ENCODE measurements around the gene PKMYT1.

Gene PKMYT1

DNA sequence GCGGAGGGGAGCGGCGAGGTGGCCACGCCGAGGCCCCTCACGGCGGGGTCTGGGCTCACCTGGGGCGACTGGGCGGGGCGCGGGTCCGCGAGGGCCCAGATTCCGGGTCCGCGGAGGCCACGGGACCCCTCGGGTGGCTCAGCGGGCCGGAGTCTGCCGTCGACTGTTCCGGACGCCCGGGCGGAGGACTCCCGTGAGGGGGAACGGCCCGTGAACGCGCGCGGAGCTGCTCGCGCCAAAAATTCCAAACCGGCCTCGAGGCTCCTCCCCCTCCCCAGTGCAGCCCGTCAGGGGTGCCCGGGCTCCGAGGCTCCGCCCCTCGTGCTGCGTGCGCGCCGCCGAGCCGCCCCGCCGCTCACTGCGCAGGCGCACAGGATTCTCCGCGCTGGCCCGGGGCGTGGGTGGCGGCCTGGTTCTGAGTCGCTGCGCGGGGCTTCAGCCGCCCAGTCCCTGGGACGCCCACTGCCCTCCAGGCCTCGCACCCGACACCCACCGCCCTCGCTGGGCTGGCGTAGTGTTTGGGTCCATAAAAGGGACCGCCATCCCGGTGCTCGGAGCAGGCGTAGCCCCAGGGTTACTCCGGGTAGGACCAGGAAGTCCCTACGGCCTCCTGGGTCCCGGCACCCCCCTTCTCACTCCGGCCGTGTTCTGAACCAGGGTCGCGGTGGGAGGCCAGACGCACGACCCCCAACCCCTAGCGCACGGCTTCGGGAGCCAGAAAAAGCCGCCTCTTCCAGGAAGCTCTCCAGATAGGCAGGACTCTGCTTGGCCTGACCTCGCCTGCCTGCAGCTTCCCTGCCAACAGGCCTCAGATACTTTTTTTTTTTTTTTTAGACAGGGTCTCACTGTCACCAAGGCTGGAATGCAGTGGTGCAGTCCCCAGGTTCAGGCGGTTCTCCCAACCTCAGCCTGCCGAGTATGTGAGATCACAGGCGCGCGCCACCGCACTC, at the start of gene PKMYT1:
TSS of gene PKMYT1 (minus strand) at position 220 of the 950 bp plus-strand sequence. CDS start 789 bp downstream, outside the sequence.
- peak; percentile 89 to 93 for DNase-seq (ENCODE audit: low read depth in 2 of 2)

GRCh38 chr16:3029491-3030221, 49.4 kb upstream of the PKMYT1 start:
- no peak for DNase-seq (ENCODE audit: low read depth in 2 of 2)

GRCh38 chr16:3028716-3029319, 48.6 kb upstream of the PKMYT1 start:
- DNase-seq (ENCODE audit: low read depth in 2 of 2) = no peak

- DNase-seq (ENCODE audit: low read depth in 2 of 2) = peak; percentile 71 to 78
Observed at GRCh38 chr16:3027983-3028715, 47.9 kb upstream of the PKMYT1 start.

- no peak for DNase-seq (ENCODE audit: low read depth in 2 of 2)
Observed at GRCh38 chr16:3027489-3027795, 47.2 kb upstream of the PKMYT1 start.

- no peak for DNase-seq (ENCODE audit: low read depth in 2 of 2)
Observed at GRCh38 chr16:3026609-3027488, 46.6 kb upstream of the PKMYT1 start.

DNA sequence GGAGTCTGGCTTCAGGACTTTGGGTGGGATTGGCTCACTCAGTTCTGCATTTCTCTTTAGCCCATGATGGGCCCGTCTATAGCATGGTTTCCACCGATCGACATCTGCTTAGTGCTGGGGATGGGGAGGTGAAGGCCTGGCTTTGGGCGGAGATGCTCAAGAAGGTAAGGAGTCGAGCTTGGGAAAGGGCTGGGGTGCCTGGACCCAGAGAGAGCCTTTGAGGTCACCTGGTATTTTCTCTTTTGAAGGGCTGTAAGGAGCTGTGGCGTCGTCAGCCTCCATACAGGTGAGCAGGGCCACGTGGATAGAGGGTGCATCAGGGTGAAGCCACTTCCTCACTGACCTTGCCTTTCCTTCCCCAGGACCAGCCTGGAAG, 45.7 kb upstream of the PKMYT1 start:
- no peak for DNase-seq (ENCODE audit: low read depth in 2 of 2)

DNA sequence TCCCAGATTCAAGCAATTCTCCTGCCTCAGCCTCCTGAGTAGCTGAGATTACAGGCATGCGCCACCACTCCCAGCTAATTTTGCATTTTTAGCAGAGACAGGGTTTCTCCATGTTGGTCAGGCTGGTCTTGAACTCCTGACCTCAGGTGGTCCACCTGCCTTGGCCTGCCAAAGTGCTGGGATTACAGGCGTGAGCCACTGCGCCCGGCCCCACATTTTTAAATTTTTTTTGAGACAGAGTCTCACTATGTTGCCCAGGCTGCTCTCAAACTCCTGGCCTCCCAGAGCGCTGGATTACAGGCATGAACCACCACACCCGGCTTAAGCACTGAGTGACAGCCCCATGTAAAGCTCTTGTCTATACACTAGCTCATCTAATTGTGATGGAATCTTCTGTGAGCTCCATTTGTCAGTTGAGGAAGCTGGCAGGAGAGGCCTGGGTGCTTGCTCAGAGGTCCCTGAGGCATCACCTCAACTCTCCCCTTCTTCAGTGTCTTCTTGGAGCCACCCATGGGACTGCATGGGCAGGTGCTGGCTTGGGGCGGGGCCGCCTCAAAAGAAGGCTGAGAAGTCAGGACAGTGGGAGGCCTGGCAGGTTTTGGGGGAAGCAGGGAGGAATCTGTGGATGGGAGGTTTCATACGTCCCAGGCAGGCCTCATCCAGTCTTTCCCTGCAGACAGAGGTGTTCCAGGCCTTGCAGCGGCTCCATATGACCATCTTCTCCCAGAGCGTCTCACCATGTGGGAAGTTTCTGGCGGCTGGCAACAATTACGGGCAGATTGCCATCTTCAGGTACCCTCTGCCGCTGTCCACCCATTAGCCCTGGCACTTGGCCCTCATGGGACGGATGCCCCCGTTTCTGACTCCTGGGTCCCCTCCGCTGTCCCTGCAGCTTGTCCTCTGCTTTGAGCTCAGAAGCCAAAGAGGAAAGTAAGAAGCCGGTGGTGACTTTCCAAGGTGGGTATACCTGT, 45.1 kb upstream of the PKMYT1 start:
- DNase-seq (ENCODE audit: low read depth in 2 of 2) = no peak

GRCh38 chr16:3023669-3024478, 43.6 kb upstream of the PKMYT1 start, which contains the start of the genes HCFC1R1 and THOC6:
TSS of gene HCFC1R1 (minus strand) at chr16:3023942. CDS start at chr16:3023941, 1 bp downstream.
TSS of gene THOC6 (plus strand) at chr16:3024035. CDS start at chr16:3024327, 292 bp downstream.
- DNase-seq (ENCODE audit: low read depth in 2 of 2) = peak; percentile 89 to 90

GRCh38 chr16:3023415-3023668, 43.1 kb upstream of the PKMYT1 start:
- DNase-seq (ENCODE audit: low read depth in 2 of 2) = no peak

DNA sequence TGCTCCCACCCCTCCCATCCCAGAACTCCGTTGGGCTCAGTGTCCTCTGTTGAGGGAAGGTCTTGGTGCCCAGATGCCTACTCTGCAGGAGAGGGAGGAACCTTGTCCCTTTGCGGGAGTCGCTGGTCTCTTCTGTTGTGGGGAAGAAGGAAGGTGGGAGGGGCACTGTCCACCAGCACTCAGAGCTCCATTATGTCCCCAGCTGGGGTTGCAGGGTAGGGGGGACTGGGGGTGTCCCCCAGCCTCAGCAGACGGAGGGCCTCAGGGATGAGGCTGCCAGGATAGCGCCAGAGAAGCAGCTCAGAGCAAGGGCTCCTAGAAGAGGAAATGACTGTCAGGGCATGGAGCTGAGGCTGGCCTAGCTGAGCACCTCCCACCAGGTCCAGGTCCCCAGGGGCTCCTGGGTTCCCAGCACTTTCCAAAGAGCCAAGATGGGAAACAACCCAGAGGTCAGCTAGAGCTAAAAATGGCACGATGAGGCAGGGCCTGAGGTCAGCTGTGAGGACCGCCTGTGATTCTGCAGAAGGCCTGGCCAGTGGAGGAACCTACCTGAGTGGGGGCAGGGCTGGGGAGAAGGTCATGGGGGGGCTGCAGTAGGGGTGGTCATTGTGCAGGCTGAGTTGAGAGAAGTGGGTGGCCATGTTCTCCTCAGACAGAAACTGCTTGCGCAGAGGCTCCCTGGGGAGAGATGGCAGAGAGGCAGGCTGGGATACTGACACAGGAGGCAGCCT, 42.6 kb upstream of the PKMYT1 start:
- DNase-seq (ENCODE audit: low read depth in 2 of 2) = no peak

DNA sequence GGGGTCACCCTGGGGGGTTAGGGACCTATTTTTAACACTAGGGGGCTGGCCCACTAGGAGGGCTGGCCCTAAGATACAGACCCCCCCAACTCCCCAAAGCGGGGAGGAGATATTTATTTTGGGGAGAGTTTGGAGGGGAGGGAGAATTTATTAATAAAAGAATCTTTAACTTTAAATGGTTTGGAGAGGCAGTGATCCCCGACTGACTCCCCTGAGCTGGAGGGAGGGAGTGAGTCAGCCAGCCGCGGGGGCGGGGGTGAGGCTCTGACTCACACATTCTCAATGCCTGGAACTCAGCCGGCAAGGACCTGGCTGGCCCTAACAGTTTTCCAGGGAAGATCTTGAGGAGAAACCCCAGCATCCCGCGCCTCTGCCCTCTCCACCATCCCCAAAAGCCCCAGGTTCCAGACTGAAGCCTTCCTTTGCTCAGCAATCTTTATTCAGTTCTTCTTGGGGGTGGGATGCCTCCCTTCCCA, 42.0 kb upstream of the PKMYT1 start:
- DNase-seq (ENCODE audit: low read depth in 2 of 2) = peak; percentile 69 to 76

GRCh38 chr16:3021449-3022207, 41.4 kb upstream of the PKMYT1 start:
- DNase-seq (ENCODE audit: low read depth in 2 of 2) = peak; percentile 62 to 63

DNA sequence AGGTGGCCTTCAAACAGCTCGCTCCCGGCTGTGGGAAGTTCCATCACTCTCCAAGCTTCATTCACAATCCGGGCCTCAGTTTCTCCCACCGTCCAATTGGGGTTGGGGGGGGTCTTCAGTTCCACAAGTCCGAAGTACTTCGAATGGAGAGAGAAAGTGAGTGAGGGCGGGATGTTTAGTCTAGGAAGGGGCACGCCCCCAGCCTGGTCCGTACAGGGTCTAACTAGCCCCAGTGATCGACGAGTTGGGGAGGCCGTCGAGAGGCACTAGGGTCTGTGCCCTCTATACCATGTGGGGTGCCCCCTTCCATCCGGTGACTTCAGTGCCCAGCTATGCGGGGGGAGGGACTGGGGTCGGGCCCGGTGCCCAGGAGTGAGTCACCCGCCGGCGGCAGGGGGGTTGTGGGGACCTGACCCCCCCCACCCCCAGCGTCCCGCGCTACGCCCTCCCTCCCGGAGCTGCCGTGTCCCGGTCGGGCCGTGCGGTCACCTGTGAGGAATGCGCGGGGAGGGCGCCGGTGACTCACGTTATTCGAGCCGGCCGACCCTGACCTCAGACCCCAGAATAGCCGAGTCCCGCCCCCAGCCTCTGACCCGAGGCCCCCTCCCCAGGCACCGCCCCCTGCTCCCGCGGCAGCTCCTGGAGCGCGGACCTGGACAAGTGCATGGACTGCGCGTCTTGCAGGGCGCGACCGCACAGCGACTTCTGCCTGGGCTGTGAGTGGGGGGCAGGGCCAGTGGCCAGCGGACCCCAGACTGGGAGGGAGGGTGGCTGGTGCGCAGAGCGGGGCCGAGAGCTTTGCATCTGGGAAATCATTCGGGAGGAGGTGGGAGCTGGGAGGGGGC, 40.6 kb upstream of the PKMYT1 start:
- DNase-seq (ENCODE audit: low read depth in 2 of 2) = peak; percentile 50

- peak; percentile 49 to 52 for DNase-seq (ENCODE audit: low read depth in 2 of 2)
Observed at GRCh38 chr16:3020247-3020603, 40.0 kb upstream of the PKMYT1 start, which contains the start of gene TNFRSF12A. TSS of gene TNFRSF12A (plus strand) at chr16:3020368. CDS start at chr16:3020398, 30 bp downstream.

GRCh38 chr16:3019594-3020246, 39.5 kb upstream of the PKMYT1 start:
- DNase-seq (ENCODE audit: low read depth in 2 of 2) = no peak
